B cell (primary cell): ENCODE results near the gene PPM1N. TPM values are rescaled to one million over a fixed set of nuclear protein-coding genes. Genes with fewer than 3 reads are reported as not detected.
A peak's percentile ranks its signal among the peaks of the same experiment; 100 is the strongest.

ENCODE experiments used
- ATAC-seq: fragments of 200-7000 bp; cut with Tn5 transposase; one replicate; pipeline ENCODE4 v1.10.0; 2021; ENCODE audit warnings: low read depth, mild to moderate bottlenecking, moderate number of reproducible peaks, moderate library complexity
- CTCF ChIA-PET: fragments of 350-600 bp; sonication (Branson Sonifier 250); formaldehyde crosslinking; loops from one replicate; lab custom pipeline; 2021; ENCODE audit warnings: antibody characterized with exemption, inconsistent platforms; lab: Charles Lee
- POLR2A ChIA-PET: fragments of 350-600 bp; sonication (Branson Sonifier 250); formaldehyde crosslinking; loops from one replicate; lab custom pipeline; 2021; ENCODE audit warnings: antibody characterized with exemption; lab: Charles Lee
- DNase-seq: peaks from one replicate; pipeline ENCODE4 v3.0.0; 2013
- H2AFZ ChIP-seq: 2 replicates; pipeline ENCODE4 v1.6.1; 2012; ENCODE audit warnings: mild to moderate bottlenecking, low read depth, low read length; ENCODE audit not compliant: insufficient read depth, poor library complexity, severe bottlenecking
- H3K27ac ChIP-seq, 2 donors: 1 replicate in 1 of 2; 2 replicates in 1 of 2; pipeline ENCODE4 v1.5.1; 2012 to 2013; ENCODE audit warnings: low read length in 2 of 2, mild to moderate bottlenecking in 2 of 2, moderate library complexity in 1 of 2
- H3K27me3 ChIP-seq, 4 experiments: fragments of 200-600 bp in 1 of 4; sonication (generic) in 1 of 4; replicated peaks in 1 of 4; 1 replicate in 2 of 4; 2 replicates in 2 of 4; pipeline versions ENCODE4 v1.6.1 to v1.7.0; 2013 to 2016; ENCODE audit warnings: low read length in 3 of 4, mild to moderate bottlenecking in 2 of 4, mixed read lengths in 1 of 4, moderate library complexity in 1 of 4; ENCODE audit not compliant: insufficient read depth in 4 of 4, control insufficient read depth in 3 of 4; ENCODE audit errors: control extremely low read depth in 1 of 4
- H3K36me3 ChIP-seq, 2 experiments: replicated peaks in 1 of 2; 1 replicate in 1 of 2; 2 replicates in 1 of 2; pipeline versions ENCODE4 v1.6.1 to v1.7.1; 2013; ENCODE audit warnings: low read length in 1 of 2; ENCODE audit not compliant: insufficient read depth in 2 of 2, control insufficient read depth in 1 of 2; ENCODE audit errors: control extremely low read depth in 1 of 2, extremely low read depth in 1 of 2
- H3K4me1 ChIP-seq, 2 donors: fragments of 200-600 bp in 1 of 2; sonication (generic) in 1 of 2; 1 replicate in 1 of 2; 2 replicates in 1 of 2; pipeline versions ENCODE4 v1.5.1 to v1.6.1; 2013 to 2017; ENCODE audit warnings: low read length in 2 of 2; ENCODE audit not compliant: control insufficient read depth in 2 of 2, insufficient read depth in 2 of 2
- H3K4me2 ChIP-seq: replicated peaks from 2 replicates; pipeline ENCODE3; 2012; ENCODE audit warnings: mild to moderate bottlenecking, low read depth, low read length; ENCODE audit not compliant: poor library complexity, severe bottlenecking
- H3K4me3 ChIP-seq, 5 experiments: fragments of 200-600 bp in 1 of 5; sonication (generic) in 1 of 5; 1 replicate in 3 of 5; 2 replicates in 2 of 5; pipeline versions ENCODE4 v1.5.1 to v1.7.0; 2011 to 2016; ENCODE audit warnings: low read length in 4 of 5, mild to moderate bottlenecking in 4 of 5, low read depth in 2 of 5, control low read depth in 1 of 5, moderate library complexity in 1 of 5; ENCODE audit not compliant: insufficient read depth in 1 of 5; ENCODE audit errors: control extremely low read depth in 1 of 5, extremely low read depth in 1 of 5
- H3K79me2 ChIP-seq: fragments of 200-600 bp; sonication (generic); one replicate; pipeline ENCODE4 v1.6.0; 2016; ENCODE audit warnings: low read length; ENCODE audit not compliant: control insufficient read depth, insufficient read depth
- H3K9ac ChIP-seq: fragments of 200-600 bp; sonication (generic); 2 replicates; pipeline ENCODE4 v1.6.1; 2017; ENCODE audit warnings: mild to moderate bottlenecking, low read length, moderate library complexity
- H3K9me3 ChIP-seq, 3 donors: one replicate each; pipeline versions ENCODE4 v1.6.1 to v1.7.1; 2013; ENCODE audit warnings: low read length in 2 of 3; ENCODE audit not compliant: control insufficient read depth in 2 of 3, insufficient read depth in 1 of 3; ENCODE audit errors: control extremely low read depth in 1 of 3
- H4K20me1 ChIP-seq: 2 replicates; pipeline ENCODE4 v1.6.0; 2012; ENCODE audit warnings: mild to moderate bottlenecking, low read length; ENCODE audit not compliant: insufficient read depth, control insufficient read depth, poor library complexity, severe bottlenecking
- H3K27ac Mint-ChIP-seq: one replicate; pipeline ENCODE4 v1.8.0; 2021; ENCODE audit warnings: mixed read lengths
- H3K27me3 Mint-ChIP-seq: one replicate; pipeline ENCODE4 v1.8.0; 2021; ENCODE audit warnings: mixed read lengths
- H3K4me1 Mint-ChIP-seq: one replicate; pipeline ENCODE4 v1.8.0; 2021; ENCODE audit warnings: mixed read lengths
- H3K4me3 Mint-ChIP-seq: one replicate; pipeline ENCODE4 v1.8.0; 2021; ENCODE audit warnings: mixed read lengths
- H3K9me3 Mint-ChIP-seq: one replicate; pipeline ENCODE4 v1.8.0; 2022; ENCODE audit warnings: mixed read lengths; ENCODE audit not compliant: insufficient read depth
- EZH2 ChIP-seq: IDR thresholded peaks from 2 replicates; pipeline ENCODE4 v1.6.1; 2012; ENCODE audit warnings: borderline replicate concordance, low read depth, mild to moderate bottlenecking, moderate library complexity, low read length; ENCODE audit not compliant: insufficient read depth, poor library complexity, severe bottlenecking
- WGBS: methylation state at CpG from one replicate; pipeline ENCODE4 v1.1.5; 2013; ENCODE audit warnings: missing lambda C conversion rate; ENCODE audit not compliant: insufficient coverage; 5-methylcytosine and 5-hydroxymethylcytosine counted together
- intact Hi-C: fragments of 100-400 bp; cut with micrococcal nuclease; formaldehyde crosslinking; loops from one replicate; pipeline ENCODE4 v1.10.0; 2022
- polyA plus RNA-seq: library from polyadenylated mRNA; depleted of rRNA; stranded (reverse); fragments of >200 nt; gene quantifications from 2 replicates; pipeline ENCODE4 v1.2.3, GENCODE V29; 2012
- total RNA-seq, 2 donors: library from RNA; stranded (reverse); fragments of 120-200 nt in 1 of 2; gene quantifications; 1 replicate in 1 of 2; 2 replicates in 1 of 2; pipeline versions ENCODE4 v1.2.3 to v1.2.4, GENCODE V29; 2013 to 2022
- TF ChIP-seq, protein P1 (sequence below): fragments of 200-600 bp; IDR thresholded peaks from one replicate; pipeline ENCODE4 v1.8.0; 2022; ENCODE audit warnings: antibody characterized with exemption, mild to moderate bottlenecking

Gene PPM1N
- total and polyA plus RNA-seq, 2 donors (not counting 1 experiment from before 2014, with no cell fraction given), result 2.6 to 6.5 TPM

DNA sequence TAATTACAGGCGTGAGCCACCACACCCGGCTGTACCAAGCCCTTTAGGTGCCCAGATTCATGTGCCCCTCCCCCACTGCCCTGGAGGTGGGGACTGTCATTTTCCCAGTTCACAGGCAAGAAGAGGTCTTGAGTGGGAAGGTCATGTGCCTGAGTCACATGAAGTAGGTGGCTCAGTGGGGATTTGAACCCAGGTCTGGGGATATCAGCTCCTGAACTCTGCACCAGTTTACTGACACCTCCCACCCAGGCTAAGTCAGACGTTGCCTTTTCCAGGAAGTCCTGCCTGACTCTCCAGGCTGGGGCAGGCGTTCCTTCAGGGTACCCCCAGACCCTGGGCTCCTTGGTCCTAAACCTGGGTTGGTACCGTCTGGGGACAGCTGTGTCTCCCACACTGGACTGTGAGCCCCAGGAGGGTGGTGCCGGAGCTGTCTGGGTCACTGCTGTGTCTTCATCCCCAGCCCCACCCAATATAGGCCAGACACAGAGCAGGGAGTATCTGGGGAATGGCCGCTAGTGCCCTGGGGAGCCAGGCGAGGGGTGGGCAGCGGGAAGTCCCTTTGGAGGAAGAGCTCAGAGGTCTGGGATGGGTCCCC, 17.7 kb downstream of the PPM1N start:
- no peak overlapping the region for H3K9ac ChIP-seq
- H3K36me3 ChIP-seq, result peaks cover 0 to 24% of the 10 kb centered on the region in 2 experiments
- Mint-ChIP-seq H3K27me3 (no peaks in the 10 kb centered on the region), H3K27ac (peak overlapping the region; percentile 87), H3K9me3 (no peaks in the 10 kb centered on the region), H3K4me3 (peak overlapping the region; percentile 74), H3K4me1 (peaks cover 57% of the 10 kb centered on the region)
- peaks cover 48% of the 10 kb centered on the region for H4K20me1 ChIP-seq
- ChIA-PET POLR2A (interaction anchor here (0.6 to 0.8 kb wide), 4 partner anchors 15 to 49 kb away, joined by 3 to 4 read pairs (median 3); partner anchors contain the start of gene PPM1N), CTCF (interaction anchor here (1.0 to 2.4 kb wide), 11 partner anchors 8 to 166 kb away, joined by 3 to 14 read pairs (median 7); partner anchors contain the start of genes RTN2 and VASP)
- intact Hi-C loops, result loop anchor here (1.0 kb wide), 1 partner anchor 9 kb away; the partner anchor contains the start of gene VASP
- peaks cover 55% of the 10 kb centered on the region for H3K79me2 ChIP-seq
- H3K4me3 ChIP-seq, result peak overlapping the region in 1 of 5 experiments; percentile 26
- ATAC-seq (no peak), DNase-seq (peak; percentile 49)
- H3K27ac ChIP-seq, result peak overlapping the region; percentile 76 to 91
- H3K27me3 ChIP-seq, result no peaks in the 10 kb centered on the region
- H3K4me1 ChIP-seq, result peaks cover 55 to 56% of the 10 kb centered on the region in 2 donors
- TF ChIP-seq EZH2, result no peak
- TF ChIP-seq, protein P1, sequence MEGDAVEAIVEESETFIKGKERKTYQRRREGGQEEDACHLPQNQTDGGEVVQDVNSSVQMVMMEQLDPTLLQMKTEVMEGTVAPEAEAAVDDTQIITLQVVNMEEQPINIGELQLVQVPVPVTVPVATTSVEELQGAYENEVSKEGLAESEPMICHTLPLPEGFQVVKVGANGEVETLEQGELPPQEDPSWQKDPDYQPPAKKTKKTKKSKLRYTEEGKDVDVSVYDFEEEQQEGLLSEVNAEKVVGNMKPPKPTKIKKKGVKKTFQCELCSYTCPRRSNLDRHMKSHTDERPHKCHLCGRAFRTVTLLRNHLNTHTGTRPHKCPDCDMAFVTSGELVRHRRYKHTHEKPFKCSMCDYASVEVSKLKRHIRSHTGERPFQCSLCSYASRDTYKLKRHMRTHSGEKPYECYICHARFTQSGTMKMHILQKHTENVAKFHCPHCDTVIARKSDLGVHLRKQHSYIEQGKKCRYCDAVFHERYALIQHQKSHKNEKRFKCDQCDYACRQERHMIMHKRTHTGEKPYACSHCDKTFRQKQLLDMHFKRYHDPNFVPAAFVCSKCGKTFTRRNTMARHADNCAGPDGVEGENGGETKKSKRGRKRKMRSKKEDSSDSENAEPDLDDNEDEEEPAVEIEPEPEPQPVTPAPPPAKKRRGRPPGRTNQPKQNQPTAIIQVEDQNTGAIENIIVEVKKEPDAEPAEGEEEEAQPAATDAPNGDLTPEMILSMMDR, result no peak
- peak overlapping the region; percentile 67 for H3K4me2 ChIP-seq
- H2AFZ ChIP-seq, result no peak overlapping the region
- 56% methylated on average over 7 of the region's 9 CpGs for WGBS
- no peaks in the 10 kb centered on the region for H3K9me3 ChIP-seq

DNA sequence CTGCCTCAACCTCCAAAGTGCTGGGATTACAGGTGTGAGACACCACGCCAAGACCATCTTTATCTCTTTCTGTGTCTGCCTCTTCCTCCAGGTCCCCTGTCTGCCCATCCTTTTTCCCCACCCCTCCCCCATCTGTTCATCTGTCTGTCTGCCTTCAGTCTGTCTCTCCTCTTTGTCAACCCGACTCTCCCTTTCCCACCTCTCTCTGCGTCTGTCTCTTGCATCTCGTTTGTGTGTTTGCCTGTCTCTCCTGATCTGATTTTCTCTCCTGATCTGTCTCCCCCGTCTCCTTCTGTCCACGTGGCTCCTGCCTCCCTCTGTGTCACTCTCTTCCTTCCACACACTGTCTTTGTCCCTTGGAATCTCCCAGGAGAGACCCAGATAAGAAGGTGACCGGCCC, 19.0 kb downstream of the PPM1N start:
- WGBS, result 81% methylated on average over 6 of the region's 7 CpGs
- Histone ChIP-seq H2AFZ (no peak overlapping the region), H3K79me2 (peaks cover 41% of the 10 kb centered on the region), H3K27me3 (no peaks in the 10 kb centered on the region), H4K20me1 (peaks cover 53% of the 10 kb centered on the region), H3K36me3 (peaks cover 0 to 35% of the 10 kb centered on the region in 2 experiments), H3K27ac (no peak overlapping the region), H3K4me2 (no peak overlapping the region), H3K4me1 (peaks cover 41 to 43% of the 10 kb centered on the region in 2 donors), H3K9ac (no peak overlapping the region), H3K4me3 (no peak overlapping the region), H3K9me3 (no peaks in the 10 kb centered on the region)
- Mint-ChIP-seq H3K27me3 (no peaks in the 10 kb centered on the region), H3K4me3 (no peak overlapping the region), H3K27ac (peak overlapping the region; percentile 59), H3K9me3 (no peaks in the 10 kb centered on the region), H3K4me1 (peaks cover 45% of the 10 kb centered on the region)
- intact Hi-C loops, result no loop called here
- ChIA-PET CTCF (interaction anchor here (0.5 kb wide), 1 partner anchor 26 kb away, joined by 3 read pairs; no protein-coding TSS in a partner anchor), POLR2A (interaction anchor here (0.7 kb wide), 1 partner anchor 77 kb away, joined by 3 read pairs; no protein-coding TSS in a partner anchor)
- ATAC-seq (no peak), DNase-seq (no peak)
- no peak for TF ChIP-seq EZH2
- TF ChIP-seq, protein P1, result no peak
